KOPT-K1 (cell line): ENCODE results near the gene GAMT.
A peak's percentile ranks its signal among the peaks of the same experiment; 100 is the strongest.

ENCODE experiments used
- H3K27ac ChIP-seq: fragments of 200-600 bp; sonication (generic); 2 replicates; pipeline ENCODE4 v1.5.1; 2016; ENCODE audit warnings: antibody characterized with exemption, mild to moderate bottlenecking, low read depth, low read length; ENCODE audit not compliant: poor library complexity, severe bottlenecking
- H3K36me3 ChIP-seq: fragments of 200-600 bp; sonication (generic); 2 replicates; pipeline ENCODE4 v1.5.1; 2017; ENCODE audit warnings: antibody characterized with exemption, mild to moderate bottlenecking, low read length, moderate library complexity; ENCODE audit not compliant: insufficient read depth
- H3K9me3 ChIP-seq: fragments of 200-600 bp; sonication (generic); 2 replicates; pipeline ENCODE4 v1.5.1; 2017; ENCODE audit warnings: antibody characterized with exemption, low read length, mild to moderate bottlenecking; ENCODE audit not compliant: insufficient read depth, poor library complexity, severe bottlenecking

GAMT gene

DNA sequence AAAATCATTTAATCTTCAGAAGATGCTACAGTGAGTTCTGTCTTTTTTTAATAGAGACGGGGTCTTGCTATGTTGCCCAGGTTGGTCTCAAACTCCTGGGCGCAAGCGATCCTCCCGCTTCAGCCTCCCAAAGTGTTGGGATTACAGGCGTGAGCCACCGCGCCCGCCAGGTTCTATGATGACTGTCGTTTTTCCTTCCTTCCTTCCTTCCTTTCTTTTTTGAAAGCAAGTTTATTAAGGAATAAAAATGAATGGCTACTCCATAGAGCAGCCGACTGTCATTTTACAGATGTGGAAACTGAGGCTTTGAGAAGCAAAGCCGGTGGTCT, 511 bp upstream of the GAMT start:
- peaks cover 27% of the 10 kb centered on the region for H3K36me3 ChIP-seq
- peak overlapping the region; percentile 72 for H3K27ac ChIP-seq

DNA sequence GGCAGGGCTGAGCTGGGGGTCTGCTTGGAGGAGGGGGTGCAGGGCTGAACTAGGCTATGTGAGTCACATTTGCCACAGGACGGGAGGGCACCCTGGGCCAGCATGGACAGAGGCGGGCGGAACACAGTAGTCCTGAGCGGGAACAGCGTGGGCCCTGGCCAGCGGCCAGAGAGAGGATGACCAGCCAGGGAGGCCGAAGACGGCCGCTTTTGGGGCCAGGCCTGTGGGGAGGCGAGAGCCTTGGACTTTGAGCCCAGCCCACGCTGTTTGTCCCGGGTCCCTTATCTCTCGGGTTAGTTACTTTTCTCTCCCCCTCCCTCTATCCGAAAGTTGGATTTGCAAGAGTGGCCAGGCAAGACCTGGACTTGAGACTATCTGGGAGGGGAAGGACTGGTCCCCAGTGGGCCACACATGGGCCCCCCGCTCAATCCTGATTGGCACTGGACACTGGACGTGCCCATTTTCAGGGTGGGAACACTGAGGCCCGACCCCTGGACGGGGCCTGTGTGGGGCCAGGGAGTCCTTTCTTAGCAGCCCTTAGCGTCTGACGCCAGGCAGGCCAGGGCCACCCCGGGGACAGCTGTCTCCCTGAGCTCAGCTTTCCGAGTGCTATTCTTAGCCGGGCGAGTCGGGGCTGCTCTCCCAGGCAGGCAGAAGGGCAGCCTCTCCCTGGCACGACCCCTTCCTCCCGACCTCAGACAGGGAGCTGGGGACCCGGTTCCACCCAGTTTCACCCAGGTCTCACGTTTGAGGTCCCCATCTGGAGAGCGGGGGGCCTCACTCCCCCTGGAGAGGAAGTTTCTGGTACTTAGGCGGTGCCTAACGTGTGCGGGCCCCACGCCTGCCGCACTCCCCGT, 833 bp downstream of the GAMT start:
- no peaks in the 10 kb centered on the region for H3K9me3 ChIP-seq
- peaks cover 28% of the 10 kb centered on the region for H3K36me3 ChIP-seq
- H3K27ac ChIP-seq, result peak overlapping the region; percentile 72

More for the DNA sequence above, 511 bp upstream of the GAMT start:
- H3K9me3 ChIP-seq, result no peaks in the 10 kb centered on the region

DNA sequence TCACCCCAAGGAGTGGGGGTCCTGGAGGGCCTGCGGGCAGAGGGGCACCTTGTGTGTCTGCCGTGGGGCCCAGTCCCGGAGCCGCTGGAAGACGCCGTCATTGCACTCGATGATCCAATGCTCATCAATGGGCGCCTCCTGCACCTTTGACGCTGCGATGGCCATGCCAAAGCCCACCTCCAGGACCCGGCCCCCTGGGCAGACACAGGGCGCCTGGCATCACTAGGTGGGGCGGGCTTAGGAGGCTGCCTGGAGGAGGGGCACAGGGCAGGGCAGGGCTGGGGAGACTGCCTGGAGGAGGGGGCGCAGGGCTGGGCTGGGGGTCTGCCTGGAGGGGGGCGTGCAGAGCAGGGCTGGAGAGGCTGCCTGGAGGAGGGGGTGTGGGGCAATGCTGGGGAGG, 1.6 kb downstream of the GAMT start:
- Histone ChIP-seq H3K27ac (no peak overlapping the region), H3K36me3 (peaks cover 28% of the 10 kb centered on the region), H3K9me3 (no peaks in the 10 kb centered on the region)

DNA sequence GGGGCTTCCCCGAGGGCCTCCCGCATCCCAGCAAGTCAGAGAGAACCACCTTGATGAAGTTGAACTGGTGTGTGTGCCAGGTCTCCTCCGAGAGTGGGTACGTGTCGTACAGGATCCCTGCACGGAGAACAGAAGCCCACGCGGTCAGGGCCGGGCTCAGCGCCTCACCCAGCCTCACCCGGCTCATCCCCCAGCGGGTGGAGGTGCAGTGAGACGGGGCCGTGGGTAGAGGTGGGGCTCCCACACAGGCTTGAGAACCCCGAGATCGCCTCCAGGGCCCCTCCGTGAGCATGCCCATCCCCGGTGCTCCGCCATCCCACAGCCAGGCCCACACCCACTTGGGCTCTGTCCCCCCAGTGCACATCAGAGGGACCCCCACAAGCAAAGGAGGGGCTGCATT, 2.3 kb downstream of the GAMT start:
- Histone ChIP-seq H3K36me3 (peaks cover 30% of the 10 kb centered on the region), H3K27ac (no peak overlapping the region), H3K9me3 (no peaks in the 10 kb centered on the region)

DNA sequence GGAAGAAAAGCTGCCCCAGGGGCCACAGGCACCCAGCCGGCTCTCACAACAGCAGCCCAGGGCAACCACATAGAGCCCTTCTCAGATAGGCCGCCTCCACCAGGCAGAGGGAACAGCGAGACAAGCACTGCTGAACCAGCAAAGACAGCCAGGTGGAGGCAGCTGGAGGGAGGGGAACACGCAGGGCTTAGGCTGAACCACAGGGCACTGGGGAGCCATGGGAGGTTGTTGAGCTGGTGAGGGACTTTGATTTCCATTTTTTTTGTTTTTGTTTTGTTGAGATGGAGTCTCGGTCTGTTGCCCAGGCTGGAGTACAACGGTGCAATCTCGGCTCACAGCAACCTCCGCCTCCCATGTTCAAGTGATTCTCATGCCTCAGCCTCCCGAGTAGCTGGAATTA, 3.5 kb downstream of the GAMT start:
- no peak overlapping the region for H3K27ac ChIP-seq
- peaks cover 43% of the 10 kb centered on the region for H3K36me3 ChIP-seq
- H3K9me3 ChIP-seq, result no peaks in the 10 kb centered on the region

DNA sequence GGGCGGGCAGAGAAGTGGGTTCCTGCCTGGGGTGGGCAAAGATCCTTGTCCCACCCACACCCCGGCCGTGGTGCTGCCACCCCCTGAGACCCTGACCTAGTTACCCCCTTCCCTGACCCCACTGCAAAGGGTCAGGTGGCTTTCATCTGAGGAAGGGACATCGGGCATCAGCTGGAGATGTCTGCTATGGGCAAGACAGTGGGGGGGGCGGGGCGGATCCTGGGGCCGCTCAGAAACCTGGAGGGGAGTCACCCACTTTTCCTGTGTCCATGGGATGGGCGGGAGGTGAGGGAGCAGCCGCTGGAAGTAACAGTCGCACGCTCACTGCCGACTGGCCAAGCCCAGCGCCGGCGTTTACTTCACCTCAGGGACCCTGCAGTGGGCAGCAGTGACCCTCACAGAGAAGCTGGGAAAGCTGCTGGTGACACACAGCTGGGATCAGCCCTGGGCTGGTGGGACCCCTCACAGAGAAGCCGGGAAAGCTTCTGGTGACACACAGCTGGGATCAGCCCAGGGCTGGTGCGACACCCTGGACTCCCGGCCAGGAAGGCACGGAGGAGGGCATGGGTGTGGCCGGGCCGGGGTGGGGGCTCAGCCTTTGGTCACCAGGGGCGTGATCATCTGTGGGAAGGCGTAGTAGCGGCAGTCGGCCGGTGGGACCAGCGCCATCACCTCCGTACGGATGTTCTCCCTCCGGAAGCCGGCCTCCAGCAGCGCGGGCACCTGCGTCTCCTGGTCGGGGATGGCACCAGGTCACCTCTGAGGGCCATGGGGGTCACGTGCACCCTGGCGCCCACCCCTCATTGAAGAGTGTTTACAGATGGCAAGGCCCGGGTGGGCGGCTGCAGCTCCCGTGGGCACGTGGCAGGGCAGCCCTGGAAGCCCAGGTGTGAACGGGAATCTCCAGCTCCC, 4.3 kb downstream of the GAMT start:
- Histone ChIP-seq H3K27ac (no peak overlapping the region), H3K36me3 (peaks cover 51% of the 10 kb centered on the region), H3K9me3 (no peaks in the 10 kb centered on the region)

DNA sequence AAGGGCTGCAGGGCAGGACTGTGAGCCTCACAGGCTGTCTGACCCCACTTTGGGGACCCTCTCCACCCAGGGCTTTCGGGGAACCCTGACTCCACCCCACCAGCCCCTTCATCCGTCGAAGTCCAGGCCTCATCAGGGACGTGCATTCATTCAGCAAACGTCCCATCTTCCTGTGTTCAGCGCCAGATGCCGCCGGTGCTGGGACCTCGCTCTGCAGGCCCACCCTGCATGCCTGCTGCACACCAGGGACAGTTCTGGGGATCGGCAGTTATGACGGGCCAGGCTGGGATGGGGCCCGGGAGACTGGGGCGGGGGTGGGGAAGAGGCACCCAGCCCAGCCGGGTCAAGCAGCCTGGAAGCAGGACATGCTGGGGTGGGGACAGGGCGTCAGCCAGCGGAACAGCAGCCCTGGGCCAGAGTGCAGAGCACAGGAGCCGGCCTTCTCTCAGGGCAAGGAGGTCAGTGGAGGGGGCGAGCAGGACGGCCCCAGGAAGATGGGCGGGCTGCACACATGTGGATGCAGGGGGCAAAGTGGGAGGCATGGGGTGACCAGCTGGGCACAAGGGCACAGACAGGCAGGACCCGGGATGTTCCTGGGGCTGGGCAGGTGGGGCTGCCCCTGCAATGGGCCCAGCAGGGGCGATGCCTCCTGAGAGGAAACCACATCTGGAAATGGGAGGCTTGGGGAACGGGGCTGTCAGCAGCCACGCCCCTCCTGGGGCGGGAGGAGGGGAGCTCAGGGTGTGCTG, 5.1 kb downstream of the GAMT start:
- Histone ChIP-seq H3K36me3 (peaks cover 56% of the 10 kb centered on the region), H3K27ac (no peak overlapping the region), H3K9me3 (no peaks in the 10 kb centered on the region)

DNA sequence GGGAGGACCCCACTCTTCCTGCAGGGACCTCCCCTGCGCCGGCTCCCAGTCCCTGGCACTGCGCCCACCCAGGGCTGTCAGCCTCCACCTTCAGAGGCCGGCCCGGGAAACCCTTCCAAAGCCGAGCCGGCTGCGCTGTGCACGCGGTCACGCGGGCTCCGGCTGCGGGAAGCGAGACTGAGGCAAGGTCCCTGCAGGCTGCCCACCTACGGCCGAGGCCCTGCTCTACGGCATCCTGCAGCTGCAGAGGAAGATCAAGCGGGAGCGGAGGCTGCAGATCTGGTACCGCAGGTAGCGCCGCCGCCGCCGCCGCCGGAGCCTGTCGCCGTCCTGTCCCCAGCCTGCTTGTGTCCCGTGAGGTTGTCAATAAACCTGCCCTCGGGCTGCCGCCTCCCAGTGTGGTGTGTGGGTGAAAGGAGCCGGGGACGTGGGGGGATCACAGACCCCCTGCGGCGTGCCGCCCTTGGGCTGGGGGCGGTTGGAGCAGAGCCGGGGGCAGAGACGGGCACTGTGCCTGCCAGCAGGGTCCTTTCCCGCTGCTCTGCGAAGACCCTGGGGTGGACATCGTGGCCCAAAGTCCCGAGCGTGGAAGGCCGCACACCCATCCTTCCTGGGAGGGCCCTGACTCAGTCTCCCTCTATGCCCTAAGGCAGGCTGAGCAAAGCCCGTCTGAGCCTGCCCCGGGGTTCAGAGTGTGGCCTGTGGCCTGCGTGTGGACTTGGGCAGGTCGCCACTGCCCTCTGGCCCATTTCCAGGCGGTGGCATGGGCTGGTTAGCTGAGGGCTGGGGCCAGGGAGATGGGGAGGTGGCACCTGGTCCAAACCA, 5.9 kb downstream of the GAMT start:
- Histone ChIP-seq H3K36me3 (peaks cover 64% of the 10 kb centered on the region), H3K27ac (no peak overlapping the region), H3K9me3 (no peaks in the 10 kb centered on the region)

DNA sequence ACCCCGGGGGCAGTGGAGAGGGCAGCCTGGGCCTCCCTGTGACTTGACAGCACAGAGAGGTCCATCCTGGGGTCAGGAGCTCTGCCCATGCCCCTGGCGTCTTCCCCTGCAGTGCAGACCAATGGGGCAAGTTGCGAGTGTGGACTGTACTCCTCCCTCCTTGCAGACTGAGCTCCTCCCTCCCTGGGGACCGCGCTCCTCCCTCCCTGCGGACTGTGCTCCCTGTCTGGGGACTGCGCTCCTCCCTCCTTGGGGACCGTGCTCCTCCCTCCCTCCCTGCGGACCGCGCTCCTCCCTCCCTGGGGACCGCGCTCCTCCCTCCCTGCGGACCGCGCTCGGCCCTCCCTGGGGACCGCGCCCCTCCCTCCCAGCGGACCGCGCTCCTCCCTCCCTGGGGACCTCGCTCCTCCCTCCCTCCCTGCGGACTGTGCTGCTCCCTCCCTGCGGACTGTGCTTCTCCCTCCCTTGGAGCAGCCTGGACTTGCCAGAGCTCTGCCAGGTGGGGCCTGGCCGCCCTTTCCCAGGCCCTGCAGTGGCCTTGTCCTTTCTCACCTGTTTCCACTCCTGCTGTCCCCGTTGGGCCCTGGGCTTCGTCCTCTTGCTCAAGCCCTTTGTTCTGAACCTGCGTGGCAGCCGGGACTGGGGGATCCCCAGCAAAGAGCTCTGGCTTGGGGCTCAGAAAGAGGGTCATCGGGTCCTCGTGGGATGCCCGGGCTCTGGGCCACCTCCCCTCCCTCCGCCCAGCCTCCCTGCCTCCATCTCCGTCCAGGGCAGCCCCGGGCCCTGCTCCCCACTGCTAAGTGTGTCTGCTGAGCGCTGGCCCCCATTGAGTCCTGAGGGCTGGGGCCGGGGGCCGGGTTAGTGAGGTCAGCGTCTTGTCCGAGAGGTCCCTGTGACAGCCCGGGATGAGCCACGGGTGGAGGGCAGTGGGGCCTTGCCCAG, 6.8 kb downstream of the GAMT start:
- Histone ChIP-seq H3K9me3 (no peaks in the 10 kb centered on the region), H3K36me3 (peaks cover 67% of the 10 kb centered on the region), H3K27ac (no peak overlapping the region)

DNA sequence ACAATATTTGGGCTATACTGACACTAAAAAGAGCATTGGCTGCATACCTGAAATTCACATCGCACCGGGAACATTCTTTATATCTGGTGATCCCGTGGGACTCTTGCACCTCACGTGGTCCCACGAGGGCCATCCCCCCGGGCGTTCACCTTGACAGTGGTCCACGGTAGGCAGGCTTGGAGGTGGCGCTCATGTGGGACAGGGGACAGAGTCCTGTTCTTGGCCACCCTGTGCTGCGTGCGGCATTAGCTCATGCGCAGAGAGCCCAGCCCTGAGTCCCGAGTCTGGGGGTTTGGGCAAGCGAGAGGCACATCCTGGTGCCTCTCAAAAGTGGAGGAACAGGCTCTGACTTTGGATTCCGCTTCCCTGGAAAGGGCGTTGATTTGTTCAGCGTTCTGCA, 7.5 kb downstream of the GAMT start:
- Histone ChIP-seq H3K9me3 (no peaks in the 10 kb centered on the region), H3K36me3 (peaks cover 67% of the 10 kb centered on the region), H3K27ac (no peak overlapping the region)

DNA sequence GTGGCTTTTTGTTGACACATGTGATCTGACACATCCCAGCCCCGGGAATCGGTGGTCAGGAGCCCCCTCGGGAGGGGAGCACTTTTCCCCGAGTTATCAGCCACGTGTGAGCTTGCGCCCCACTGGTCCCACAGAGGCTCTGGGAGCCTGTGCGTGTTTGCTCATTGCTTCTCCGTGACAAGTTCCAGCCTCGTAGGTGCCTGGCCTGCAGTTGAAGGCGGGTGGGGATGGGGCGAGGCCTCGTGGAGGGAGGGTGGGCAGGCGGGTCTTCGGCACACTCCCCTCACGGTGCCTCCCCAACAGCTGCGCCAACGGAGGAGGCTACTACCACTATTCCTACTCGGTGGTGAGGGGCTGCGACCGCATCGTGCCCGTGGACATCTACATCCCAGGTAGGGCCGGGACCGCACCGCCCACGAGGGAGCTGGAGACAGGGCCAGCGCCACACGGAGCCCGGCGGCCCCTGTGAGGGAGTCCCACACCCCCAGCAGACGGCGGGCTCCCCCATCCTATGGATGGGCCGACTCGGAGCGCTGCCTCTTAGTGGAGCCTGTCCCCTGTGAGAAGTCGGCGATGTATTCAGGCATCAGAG, 8.3 kb downstream of the GAMT start:
- H3K27ac ChIP-seq, result no peak overlapping the region
- H3K9me3 ChIP-seq, result no peaks in the 10 kb centered on the region
- peaks cover 67% of the 10 kb centered on the region for H3K36me3 ChIP-seq

DNA sequence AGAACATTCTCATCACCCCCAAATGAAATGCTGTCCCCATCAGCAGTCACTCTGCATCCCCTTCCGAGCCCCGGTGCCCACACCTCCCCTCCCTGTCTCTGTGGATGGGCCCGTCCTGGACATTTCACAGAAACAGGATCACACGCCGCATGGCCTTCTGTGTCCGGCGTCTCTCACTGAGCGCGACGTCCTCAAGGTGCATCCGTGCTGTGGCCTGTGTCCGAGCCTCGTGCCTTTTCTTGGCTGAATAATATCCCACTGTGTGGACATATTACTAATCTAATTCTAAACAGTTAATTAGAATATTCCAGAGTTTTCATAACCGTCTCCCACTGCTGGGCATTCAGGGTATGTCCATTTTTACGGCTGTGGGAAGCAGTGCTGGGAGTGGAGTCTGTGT, 8.9 kb downstream of the GAMT start:
- Histone ChIP-seq H3K36me3 (peaks cover 62% of the 10 kb centered on the region), H3K9me3 (no peaks in the 10 kb centered on the region), H3K27ac (no peak overlapping the region)

DNA sequence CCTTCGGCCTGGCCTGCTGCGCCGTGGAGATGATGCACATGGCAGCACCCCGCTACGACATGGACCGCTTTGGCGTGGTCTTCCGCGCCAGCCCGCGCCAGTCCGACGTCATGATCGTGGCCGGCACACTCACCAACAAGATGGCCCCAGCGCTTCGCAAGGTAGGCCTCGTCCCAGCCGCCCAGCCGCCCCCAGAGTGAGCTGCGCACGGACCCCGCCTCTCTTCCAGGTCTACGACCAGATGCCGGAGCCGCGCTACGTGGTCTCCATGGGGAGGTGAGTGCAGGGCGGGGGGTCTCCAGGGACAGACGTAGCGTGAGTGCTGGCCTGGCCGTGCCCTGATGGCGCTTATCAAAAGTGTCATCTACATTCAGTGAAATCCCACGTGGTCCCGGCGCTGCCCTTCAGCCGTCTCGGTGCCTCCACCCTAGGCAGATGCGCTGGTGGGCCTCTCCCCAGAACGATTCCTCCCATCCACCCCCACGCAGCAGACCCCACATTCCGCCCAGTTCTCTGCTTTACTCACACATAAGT, 10.4 kb downstream of the GAMT start:
- Histone ChIP-seq H3K36me3 (peaks cover 56% of the 10 kb centered on the region), H3K9me3 (no peaks in the 10 kb centered on the region), H3K27ac (no peak overlapping the region)
